ENCODE data around the gene WDR37.
"Not testable (repeated sequence)": the region's sequence is repeated elsewhere in the genome, so short reads cannot be mapped to it uniquely, and the experiment has no call there.

The WDR37 gene

DNA sequence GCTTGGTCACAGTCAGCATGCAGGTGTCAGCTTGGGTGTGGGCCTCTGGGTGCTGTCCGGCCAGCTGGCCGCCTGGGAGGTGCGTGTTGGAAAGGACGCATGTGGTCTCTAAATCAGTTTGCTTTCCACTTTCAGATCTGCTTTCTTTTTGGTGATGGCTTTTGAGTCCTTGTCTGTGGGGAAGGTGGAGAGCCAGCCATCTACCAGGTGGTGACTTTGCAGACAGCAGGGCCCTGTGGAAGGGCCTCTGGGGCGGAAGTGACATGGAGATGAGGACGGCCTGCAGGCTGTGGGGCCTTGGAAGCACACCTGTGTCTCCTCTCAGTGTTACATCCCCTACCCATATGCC, 59.4 kb downstream of the WDR37 start:
- TF ChIP-seq, protein P1, sequence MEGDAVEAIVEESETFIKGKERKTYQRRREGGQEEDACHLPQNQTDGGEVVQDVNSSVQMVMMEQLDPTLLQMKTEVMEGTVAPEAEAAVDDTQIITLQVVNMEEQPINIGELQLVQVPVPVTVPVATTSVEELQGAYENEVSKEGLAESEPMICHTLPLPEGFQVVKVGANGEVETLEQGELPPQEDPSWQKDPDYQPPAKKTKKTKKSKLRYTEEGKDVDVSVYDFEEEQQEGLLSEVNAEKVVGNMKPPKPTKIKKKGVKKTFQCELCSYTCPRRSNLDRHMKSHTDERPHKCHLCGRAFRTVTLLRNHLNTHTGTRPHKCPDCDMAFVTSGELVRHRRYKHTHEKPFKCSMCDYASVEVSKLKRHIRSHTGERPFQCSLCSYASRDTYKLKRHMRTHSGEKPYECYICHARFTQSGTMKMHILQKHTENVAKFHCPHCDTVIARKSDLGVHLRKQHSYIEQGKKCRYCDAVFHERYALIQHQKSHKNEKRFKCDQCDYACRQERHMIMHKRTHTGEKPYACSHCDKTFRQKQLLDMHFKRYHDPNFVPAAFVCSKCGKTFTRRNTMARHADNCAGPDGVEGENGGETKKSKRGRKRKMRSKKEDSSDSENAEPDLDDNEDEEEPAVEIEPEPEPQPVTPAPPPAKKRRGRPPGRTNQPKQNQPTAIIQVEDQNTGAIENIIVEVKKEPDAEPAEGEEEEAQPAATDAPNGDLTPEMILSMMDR (IDR thresholded peaks at IDR 0.05; ENCODE audit: low read depth, low read length, missing control alignments) = no peak
- H3K4me3 ChIP-seq (ENCODE audit: low read depth, low read length) = no peak overlapping the region
- in situ Hi-C loops (cut with HindIII; ENCODE audit: low sequenced_read_pairs) = no loop called here
- DNase-seq (ENCODE audit: low read depth) = no peak

GRCh38 chr10:1116051-1116450, 59.9 kb downstream of the WDR37 start:
- no peak for DNase-seq (ENCODE audit: low read depth)
- H3K4me3 ChIP-seq (ENCODE audit: low read depth, low read length) = no peak overlapping the region
- TF ChIP-seq, protein P1 (IDR thresholded peaks at IDR 0.05; ENCODE audit: low read depth, low read length, missing control alignments) = no peak
- in situ Hi-C loops (cut with HindIII; ENCODE audit: low sequenced_read_pairs) = no loop called here

DNA sequence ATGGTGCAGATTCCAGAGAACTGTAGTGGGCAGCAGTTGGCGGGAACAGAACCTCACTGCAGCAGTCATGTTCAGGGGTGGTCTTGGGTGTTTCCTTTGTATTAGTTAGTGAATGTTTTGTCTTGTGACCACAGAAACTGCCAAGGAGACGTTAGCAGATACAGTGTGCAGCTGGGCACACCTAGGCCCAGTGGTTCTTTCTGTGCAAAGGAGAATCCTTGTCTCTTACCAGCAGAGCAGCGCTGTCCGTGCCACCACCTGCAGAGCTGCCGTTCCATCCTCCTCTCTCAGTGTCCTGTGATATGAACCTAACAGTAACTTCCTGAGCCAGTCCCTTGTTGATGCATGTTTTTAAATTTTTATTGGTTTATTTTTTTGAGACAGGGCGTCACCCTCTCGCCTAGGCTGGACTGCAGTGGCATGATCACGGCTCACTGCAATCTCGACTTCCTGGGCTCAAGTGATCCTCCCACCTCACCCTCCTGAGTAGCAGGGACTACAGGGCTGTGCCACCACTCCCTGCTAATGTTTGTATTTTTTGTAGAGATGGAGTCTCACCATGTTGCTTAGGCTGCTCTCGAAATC, 60.6 kb downstream of the WDR37 start:
- TF ChIP-seq, protein P1 (IDR thresholded peaks at IDR 0.05; ENCODE audit: low read depth, low read length, missing control alignments) = no peak
- in situ Hi-C loops (cut with HindIII; ENCODE audit: low sequenced_read_pairs) = no loop called here
- DNase-seq (ENCODE audit: low read depth) = no peak
- no peak overlapping the region for H3K4me3 ChIP-seq (ENCODE audit: low read depth, low read length)

GRCh38 chr10:1117651-1118050, 61.5 kb downstream of the WDR37 start:
- H3K4me3 ChIP-seq (ENCODE audit: low read depth, low read length) = no peak overlapping the region
- in situ Hi-C loops (cut with HindIII; ENCODE audit: low sequenced_read_pairs) = no loop called here
- DNase-seq (ENCODE audit: low read depth) = no peak
- TF ChIP-seq, protein P1 (IDR thresholded peaks at IDR 0.05; ENCODE audit: low read depth, low read length, missing control alignments) = no peak

DNA sequence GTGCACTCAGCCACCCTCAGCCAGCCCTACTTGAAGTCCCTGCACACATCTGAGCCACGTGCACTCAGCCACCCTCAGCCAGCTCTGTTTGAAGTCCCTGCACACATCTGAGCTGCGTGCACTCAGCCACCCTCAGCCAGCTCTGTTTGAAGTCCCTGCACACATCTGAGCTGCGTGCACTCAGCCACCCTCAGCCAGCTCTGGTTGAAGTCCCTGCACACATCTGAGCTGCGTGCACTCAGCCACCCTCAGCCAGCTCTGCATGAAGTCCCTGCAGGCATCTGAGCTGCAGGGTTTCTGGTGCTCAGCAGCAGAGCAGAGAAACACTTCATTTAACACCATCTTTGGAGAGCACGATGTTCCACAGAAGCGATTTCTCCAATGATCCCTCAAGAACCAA, 62.1 kb downstream of the WDR37 start:
- DNase-seq (ENCODE audit: low read depth); in situ Hi-C loops (cut with HindIII; ENCODE audit: low sequenced_read_pairs); H3K4me3 ChIP-seq (ENCODE audit: low read depth, low read length): not testable (repeated sequence)

GRCh38 chr10:1119027-1119426, 62.8 kb downstream of the WDR37 start:
- TF ChIP-seq, protein P1 (IDR thresholded peaks at IDR 0.05; ENCODE audit: low read depth, low read length, missing control alignments) = no peak
- DNase-seq (ENCODE audit: low read depth) = no peak
- H3K4me3 ChIP-seq (ENCODE audit: low read depth, low read length) = no peak overlapping the region
- in situ Hi-C loops (cut with HindIII; ENCODE audit: low sequenced_read_pairs) = no loop called here

- TF ChIP-seq, protein P1 (IDR thresholded peaks at IDR 0.05; ENCODE audit: low read depth, low read length, missing control alignments) = no peak
- H3K4me3 ChIP-seq (ENCODE audit: low read depth, low read length) = no peak overlapping the region
- no peak for DNase-seq (ENCODE audit: low read depth)
- in situ Hi-C loops (cut with HindIII; ENCODE audit: low sequenced_read_pairs) = no loop called here
Measured at GRCh38 chr10:1119501-1119900, 63.3 kb downstream of the WDR37 start.

Measured in astrocyte of the cerebellum (primary cell).